HCT116 (cell line): ENCODE results near the gene RECQL5. TPM values are rescaled to one million over a fixed set of nuclear protein-coding genes. Genes with fewer than 3 reads are reported as not detected.

Source experiments
- ATAC-seq: fragments of 200-7000 bp; cut with Tn5 transposase; 2 replicates; pipeline ENCODE4 v1.9.1; 2020; ENCODE audit warnings: mild to moderate bottlenecking, moderate library complexity
- BruUV-seq: library from RNA; stranded (reverse); fragments of 400-500 nt; replicated peaks from 2 replicates; lab custom pipeline; 2021; lab: Mats Ljungman, UMichigan
- CTCF ChIA-PET: fragments of 300-600 bp; sonication (Branson Sonifier 250); formaldehyde crosslinking; loops from one replicate; lab custom pipeline; 2021; ENCODE audit warnings: antibody characterized with exemption; lab: Charles Lee
- POLR2A ChIA-PET: fragments of 300-600, 350-600 bp; sonication (Branson Sonifier 250); formaldehyde crosslinking; loops from one replicate; lab custom pipeline; 2021; ENCODE audit warnings: antibody characterized with exemption; lab: Charles Lee
- RAD21 ChIA-PET, 2 experiments: fragments of 300-600 bp; sonication (Branson Sonifier 250); formaldehyde crosslinking; loops; one replicate each; lab custom pipeline; 2023; ENCODE audit warnings: low total read pairs in 2 of 2; ENCODE audit not compliant: uncharacterized antibody in 2 of 2, unreplicated experiment in 2 of 2, low non-redundant PET in 1 of 2; lab: Charles Lee
- DNase-seq: peaks from one replicate; pipeline ENCODE4 v3.0.0-alpha.2; 2010; ENCODE audit warnings: low read depth, low spot score
- H2AFZ ChIP-seq: fragments of 200-600 bp; shearing (Covaris generic), sonication (generic); 2 replicates; pipeline ENCODE4 v1.6.1; 2017; ENCODE audit warnings: low read depth, mixed run types, mixed read lengths, antibody characterized with exemption, low read length; ENCODE audit not compliant: poor library complexity, severe bottlenecking
- H3K27ac ChIP-seq: 2 replicates; pipeline ENCODE4 v1.5.1; 2012; ENCODE audit warnings: low read depth, low read length
- H3K27me3 ChIP-seq: fragments of 200-600 bp; sonication (generic); 2 replicates; pipeline ENCODE4 v1.6.1; 2016; ENCODE audit warnings: mixed run types, low read length, mixed read lengths; ENCODE audit not compliant: insufficient read depth
- H3K36me3 ChIP-seq, 2 experiments: fragments of 200-500 bp in 1 of 2; fragments of 200-600 bp in 1 of 2; sonication (Bioruptor generic) in 1 of 2; sonication (generic) in 1 of 2; 2 replicates each; pipeline versions ENCODE4 v1.5.1 to v1.6.1; 2014 to 2016; ENCODE audit warnings: low read length in 2 of 2, inconsistent platforms in 1 of 2, mixed read lengths in 1 of 2, mixed run types in 1 of 2; ENCODE audit not compliant: insufficient read depth in 2 of 2, control insufficient read depth in 1 of 2
- H3K4me1 ChIP-seq, 2 experiments: fragments of 200-600 bp in 1 of 2; sonication (generic) in 1 of 2; 2 replicates each; pipeline versions ENCODE4 v1.5.1 to v1.6.1; 2012 to 2017; ENCODE audit warnings: low read length in 2 of 2, inconsistent platforms in 1 of 2, mild to moderate bottlenecking in 1 of 2, mixed read lengths in 1 of 2, mixed run types in 1 of 2, moderate library complexity in 1 of 2; ENCODE audit not compliant: insufficient read depth in 2 of 2, control insufficient read depth in 1 of 2
- H3K4me2 ChIP-seq: fragments of 200-600 bp; sonication (generic); 2 replicates; pipeline ENCODE4 v1.6.1; 2017; ENCODE audit warnings: mixed run types, low read length, mixed read lengths
- H3K4me3 ChIP-seq, 2 experiments: fragments of 200-600 bp in 1 of 2; sonication (generic) in 1 of 2; replicated peaks in 1 of 2; 2 replicates each; pipeline ENCODE4 v1.5.1; 2011 to 2016; ENCODE audit warnings: low read length in 2 of 2, control low read depth in 1 of 2, low read depth in 1 of 2, mild to moderate bottlenecking in 1 of 2, mixed read lengths in 1 of 2, mixed run types in 1 of 2
- H3K79me2 ChIP-seq: fragments of 200-600 bp; sonication (generic); 2 replicates; pipeline ENCODE4 v1.6.1; 2017; ENCODE audit warnings: mild to moderate bottlenecking, mixed run types, low read length, moderate library complexity, mixed read lengths; ENCODE audit not compliant: insufficient read depth
- H3K9ac ChIP-seq: fragments of 200-600 bp; sonication (generic); 2 replicates; pipeline ENCODE4 v1.6.1; 2016; ENCODE audit warnings: low read length, mixed read lengths
- H3K9me2 ChIP-seq: fragments of 200-600 bp; sonication (generic), shearing (Covaris generic); 2 replicates; pipeline ENCODE4 v1.6.1; 2017; ENCODE audit warnings: mixed run types, mild to moderate bottlenecking, moderate library complexity; ENCODE audit not compliant: insufficient read depth
- H3K9me3 ChIP-seq, 2 experiments: fragments of 200-500 bp in 1 of 2; fragments of 200-600 bp in 1 of 2; sonication (Bioruptor generic) in 1 of 2; sonication (generic) in 1 of 2; 2 replicates each; pipeline ENCODE4 v1.6.1; 2014 to 2017; ENCODE audit warnings: low read length in 2 of 2, mixed read lengths in 2 of 2, inconsistent platforms in 1 of 2, low read depth in 1 of 2, mild to moderate bottlenecking in 1 of 2, mixed run types in 1 of 2, moderate library complexity in 1 of 2; ENCODE audit not compliant: control insufficient read depth in 1 of 2, insufficient read depth in 1 of 2
- H4K20me1 ChIP-seq: fragments of 200-600 bp; sonication (generic), shearing (Covaris generic); 2 replicates; pipeline ENCODE4 v1.6.1; 2017; ENCODE audit warnings: mixed run types, mild to moderate bottlenecking, moderate library complexity; ENCODE audit not compliant: insufficient read depth
- ATF3 ChIP-seq: IDR thresholded peaks from 2 replicates; pipeline ENCODE4 v1.6.1; 2012
- CBX3 ChIP-seq: IDR thresholded peaks from 2 replicates; pipeline ENCODE4 v1.6.1; 2012; ENCODE audit warnings: low read depth
- CTCF ChIP-seq, 3 experiments: fragments of 200-600 bp in 1 of 3; sonication (generic) in 1 of 3; IDR thresholded peaks in 2 of 3; conservative IDR thresholded peaks in 1 of 3; 2 replicates each; pipeline ENCODE4 v1.5.1; 2012 to 2017; ENCODE audit warnings: low read depth in 2 of 3, low read length in 2 of 3, antibody characterized with exemption in 1 of 3, borderline replicate concordance in 1 of 3, control low read depth in 1 of 3, mild to moderate bottlenecking in 1 of 3, mixed read lengths in 1 of 3, mixed run types in 1 of 3, moderate library complexity in 1 of 3; ENCODE audit not compliant: insufficient read depth in 1 of 3
- ELF1 ChIP-seq: IDR thresholded peaks from 2 replicates; pipeline ENCODE4 v1.6.1; 2012; ENCODE audit warnings: low read depth, borderline replicate concordance
- EZH2 ChIP-seq: fragments of 200-600 bp; sonication (generic); IDR thresholded peaks from 2 replicates; pipeline ENCODE4 v1.6.1; 2017; ENCODE audit warnings: antibody characterized with exemption, mixed run types
- FOSL1 ChIP-seq: IDR thresholded peaks from 2 replicates; pipeline ENCODE4 v1.6.1; 2012; ENCODE audit warnings: low read depth
- POLR2A ChIP-seq: IDR thresholded peaks from 2 replicates; pipeline ENCODE4 v1.7.0; 2011; ENCODE audit warnings: borderline replicate concordance; ENCODE audit not compliant: insufficient read depth, insufficient read length; ENCODE audit errors: extremely low read depth
- POLR2AphosphoS5 ChIP-seq: IDR thresholded peaks from 2 replicates; pipeline ENCODE4 v1.6.1; 2011; ENCODE audit warnings: mild to moderate bottlenecking, low read depth, low read length, moderate library complexity
- SIN3A ChIP-seq: IDR thresholded peaks from 2 replicates; pipeline ENCODE4 v1.6.1; 2012; ENCODE audit warnings: low read depth
- TCF7L2 ChIP-seq: IDR thresholded peaks from 2 replicates; pipeline ENCODE4 v1.7.0; 2011; ENCODE audit warnings: borderline replicate concordance, inconsistent platforms; ENCODE audit not compliant: insufficient read depth, insufficient read length; ENCODE audit errors: extremely low read depth
- YY1 ChIP-seq: IDR thresholded peaks from 2 replicates; pipeline ENCODE4 v1.6.1; 2011; ENCODE audit warnings: low read length, low read depth, moderate library complexity, mild to moderate bottlenecking; ENCODE audit not compliant: insufficient replicate concordance; ENCODE audit errors: extremely low read depth
- ZBTB33 ChIP-seq: IDR thresholded peaks from 2 replicates; pipeline ENCODE4 v1.6.1; 2011; ENCODE audit warnings: mild to moderate bottlenecking, low read length, moderate library complexity; ENCODE audit not compliant: insufficient replicate concordance; ENCODE audit errors: extremely low read depth
- intact Hi-C: fragments of 100-400 bp; cut with micrococcal nuclease; formaldehyde crosslinking; loops from 2 replicates; pipeline ENCODE4 v1.10.0; 2022
- total RNA-seq: library from RNA; stranded (reverse); gene quantifications from one replicate; pipeline ENCODE4 v1.2.1, GENCODE V29; 2021; ENCODE audit not compliant: unreplicated experiment

The RECQL5 gene
- total RNA-seq, 1 experiment from 2014 or later, result 83.3 TPM

- ChIA-PET POLR2A (interaction anchor here (0.8 to 4.2 kb wide), 3 partner anchors 8 to 94 kb away, joined by 3 to 16 read pairs (median 14); partner anchors contain the start of gene ITGB4), CTCF (interaction anchor here (1.0 to 8.5 kb wide), 4 partner anchors 9 to 63 kb away, joined by 3 to 174 read pairs (median 28); no protein-coding TSS in a partner anchor), RAD21 (interaction anchor here in 1 of 2 experiments (1.3 kb wide), 1 partner anchor 8 kb away, joined by 3 read pairs; no protein-coding TSS in a partner anchor)
- no peak overlapping the region for H2AFZ ChIP-seq
- no peaks in the 10 kb centered on the region for H3K9me2 ChIP-seq
- H3K4me3 ChIP-seq, result peak overlapping the region in 1 of 2 experiments; percentile 45; a peak in 2 of 4 replicates
- H3K27me3 ChIP-seq, result no peaks in the 10 kb centered on the region
- peaks cover 97% of the 10 kb centered on the region for H3K79me2 ChIP-seq
- H4K20me1 ChIP-seq, result no peaks in the 10 kb centered on the region
- intact Hi-C loops, result no loop called here
- H3K9ac ChIP-seq, result peak overlapping the region; percentile 66
- H3K4me2 ChIP-seq, result peak overlapping the region; percentile 84
- DNase-seq, result no peak
- no peaks in the 10 kb centered on the region for H3K9me3 ChIP-seq
- no peak for ATAC-seq
- peak overlapping the region; percentile 67 for H3K27ac ChIP-seq
- BruUV-seq, result no TSS peak
- peaks cover 65 to 99% of the 10 kb centered on the region in 2 experiments for H3K4me1 ChIP-seq
- peaks cover 0 to 21% of the 10 kb centered on the region in 2 experiments; a peak in 1 of 4 replicates for H3K36me3 ChIP-seq
- TF ChIP-seq POLR2AphosphoS5, result no peak
- no peak for TF ChIP-seq CTCF (IDR thresholded peaks at IDR 0.05 in 2 of 3, conservative IDR thresholded peaks at IDR 0.05 in 1 of 3; ENCODE audit: borderline replicate concordance in 1 of 3, insufficient read depth in 1 of 3, low read depth in 2 of 3, low read length in 2 of 3)
- no peak for TF ChIP-seq FOSL1
- TF ChIP-seq YY1, result no peak
- no peak for TF ChIP-seq TCF7L2
- no peak for TF ChIP-seq ATF3
- TF ChIP-seq EZH2, result no peak
- TF ChIP-seq SIN3A, result no peak
- no peak for TF ChIP-seq CBX3
- TF ChIP-seq POLR2A, result no peak
- no peak for TF ChIP-seq ZBTB33
- TF ChIP-seq ELF1, result no peak
Measured at GRCh38 chr17:75685499-75685898, 18.5 kb upstream of the RECQL5 start.
